K562 (cell line): Measurements from ENCODE around the gene LRMDA. TPM values are rescaled to one million over a fixed set of nuclear protein-coding genes. Genes with fewer than 3 reads are reported as not detected.

Experiments
- ATAC-seq: fragments of 200-7000 bp; cut with Tn5 transposase; 3 replicates; pipeline ENCODE4 v1.9.1; 2020; ENCODE audit warnings: moderate library complexity
- BruUV-seq: library from RNA; stranded (reverse); fragments of 400-500 nt; replicated peaks from 2 replicates; lab custom pipeline; 2021; lab: Mats Ljungman, UMichigan
- CTCF ChIA-PET: fragments of 300-600 bp; formaldehyde crosslinking; extraction: SDS; loops from one replicate; lab custom pipeline; 2021; ENCODE audit warnings: low intra/inter-chr PET ratio; lab: Yijun Ruan, JAX
- POLR2A ChIA-PET: fragments of 300-600, 350-650 bp; sonication (Branson Sonifier 250); formaldehyde crosslinking; extraction: SDS; loops from one replicate; lab custom pipeline; 2021; ENCODE audit warnings: antibody characterized with exemption, inconsistent platforms; lab: Yijun Ruan, JAX
- DNase-seq, 4 experiments: peaks; one replicate each; pipeline versions ENCODE4 v3.0.0 to v3.0.0-alpha.2; 2011 to 2018; ENCODE audit warnings: low spot score in 3 of 4, mixed read lengths in 3 of 4; ENCODE audit errors: extremely low read depth in 1 of 4
- FAIRE-seq: peaks from 2 replicates; lab custom pipeline; 2011; peaks lifted over from hg19 to GRCh38; lab: Jason Lieb, UNC
- H2AFZ ChIP-seq: 2 replicates; pipeline ENCODE4 v1.6.0; 2011; ENCODE audit warnings: low read depth, low read length, control low read depth, inconsistent platforms
- H3K27ac ChIP-seq: fragments of 200-600 bp; 3 replicates; pipeline ENCODE4 v1.8.0; 2011; ENCODE audit warnings: low read depth, mild to moderate bottlenecking, control low read depth, inconsistent platforms, low read length, moderate library complexity, mixed read lengths; ENCODE audit errors: extremely low read depth
- H3K27me3 ChIP-seq, 2 experiments: fragments of 300-600 bp in 1 of 2; 2 replicates in 1 of 2; 3 replicates in 1 of 2; pipeline versions ENCODE4 v1.6.0 to v1.8.0; 2011; ENCODE audit warnings: inconsistent platforms in 2 of 2, low read length in 2 of 2, mild to moderate bottlenecking in 1 of 2, mixed read lengths in 1 of 2, moderate library complexity in 1 of 2; ENCODE audit not compliant: control insufficient read depth in 2 of 2, insufficient read depth in 2 of 2
- H3K36me3 ChIP-seq: fragments of 300-600 bp; 3 replicates; pipeline ENCODE4 v1.8.0; 2011; ENCODE audit warnings: mild to moderate bottlenecking, low read length, inconsistent platforms; ENCODE audit not compliant: control insufficient read depth, insufficient read depth
- H3K4me1 ChIP-seq, 2 experiments: fragments of 200-600 bp in 1 of 2; replicated peaks in 1 of 2; 2 replicates in 1 of 2; 3 replicates in 1 of 2; pipeline versions ENCODE4 v1.5.1 to v1.8.0; 2011; ENCODE audit warnings: inconsistent platforms in 2 of 2, low read length in 2 of 2, mild to moderate bottlenecking in 1 of 2, mixed read lengths in 1 of 2, moderate library complexity in 1 of 2; ENCODE audit not compliant: control insufficient read depth in 2 of 2, insufficient read depth in 2 of 2
- H3K4me2 ChIP-seq: 2 replicates; pipeline ENCODE4 v1.6.1; 2011; ENCODE audit warnings: low read length, control low read depth, inconsistent platforms, mixed read lengths; ENCODE audit not compliant: insufficient read depth
- H3K4me3 ChIP-seq: fragments of 200-600 bp; sonication (generic), shearing (Covaris generic); 2 replicates; pipeline ENCODE4 v1.5.1; 2016; ENCODE audit warnings: control low read depth, inconsistent platforms
- H3K79me2 ChIP-seq: fragments of 200-600 bp; 3 replicates; pipeline ENCODE4 v1.8.0; 2011; ENCODE audit warnings: low read length, inconsistent platforms; ENCODE audit not compliant: control insufficient read depth, insufficient read depth
- H3K9ac ChIP-seq, 2 experiments: 2 replicates each; pipeline versions ENCODE4 v1.6.0 to v1.6.1; 2011; ENCODE audit warnings: low read depth in 2 of 2, low read length in 2 of 2, control low read depth in 1 of 2, inconsistent platforms in 1 of 2, mild to moderate bottlenecking in 1 of 2, mixed read lengths in 1 of 2; ENCODE audit not compliant: insufficient read depth in 1 of 2
- H3K9me1 ChIP-seq: one replicate; pipeline ENCODE4 v1.6.0; 2011; ENCODE audit warnings: inconsistent platforms, mild to moderate bottlenecking, low read length, moderate library complexity; ENCODE audit not compliant: control insufficient read depth, insufficient read depth
- H3K9me3 ChIP-seq: replicated peaks from 2 replicates; pipeline ENCODE4 v1.5.1; 2011; ENCODE audit warnings: low read depth, low read length, inconsistent platforms; ENCODE audit not compliant: control insufficient read depth, insufficient read depth
- H4K20me1 ChIP-seq: replicated peaks from 2 replicates; pipeline ENCODE4 v1.6.1; 2011; ENCODE audit warnings: low read length, inconsistent platforms, mixed read lengths; ENCODE audit not compliant: control insufficient read depth, insufficient read depth
- CCNT2 ChIP-seq: IDR thresholded peaks from 2 replicates; pipeline ENCODE4 v1.6.1; 2011; ENCODE audit warnings: borderline replicate concordance, low read depth, mild to moderate bottlenecking, moderate library complexity, mixed read lengths, low read length; ENCODE audit not compliant: insufficient read length; ENCODE audit errors: extremely low read depth
- ELF1 ChIP-seq: fragments of 200-800 bp; sonication (Bioruptor generic); IDR thresholded peaks from 2 replicates; pipeline ENCODE4 v1.6.1; 2016; ENCODE audit warnings: missing genetic modification characterization, missing compliant biosample characterization
- GATA2 ChIP-seq: sonication (generic); formaldehyde crosslinking; IDR thresholded peaks from 2 replicates; pipeline ENCODE4 v1.4.0; 2020; ENCODE audit warnings: mild to moderate bottlenecking, missing genetic modification reagents
- SIRT6 ChIP-seq: IDR thresholded peaks from one replicate; pipeline ENCODE4 v1.6.1; 2012; ENCODE audit warnings: low read depth, mild to moderate bottlenecking, control low read depth, inconsistent platforms, low read length, moderate library complexity
- SIX5 ChIP-seq, 2 experiments: IDR thresholded peaks; 2 replicates each; pipeline ENCODE4 v1.6.1; 2011; ENCODE audit warnings: low read length in 2 of 2, borderline replicate concordance in 1 of 2, low read depth in 1 of 2, mild to moderate bottlenecking in 1 of 2, moderate library complexity in 1 of 2; ENCODE audit not compliant: insufficient read depth in 1 of 2
- ZNF785 ChIP-seq: fragments of 250-450 bp; sonication (Bioruptor Pico); IDR thresholded peaks from 2 replicates; pipeline ENCODE4 v1.4.0; 2020; ENCODE audit warnings: mild to moderate bottlenecking
- WGBS: fragments of 100-300 bp; shearing (Covaris generic); methylation state at CpG from one replicate; pipeline ENCODE4 v1.1.6; 2016; ENCODE audit warnings: low coverage, mixed read lengths; ENCODE audit not compliant: insufficient coverage; ENCODE audit errors: missing lambda C conversion rate; 5-methylcytosine and 5-hydroxymethylcytosine counted together
- in situ Hi-C: fragments of 300-500 bp; cut with MboI; formaldehyde crosslinking; loops from 4 replicates; pipeline ENCODE4 v1.15.0; 2018; ENCODE audit warnings: inconsistent platforms, mixed read lengths
- intact Hi-C: fragments of 100-400 bp; cut with micrococcal nuclease; formaldehyde crosslinking; loops from 2 replicates; pipeline ENCODE4 v1.14.2; 2022
- polyA plus RNA-seq, 8 experiments: library from polyadenylated mRNA; depleted of rRNA in 4 of 8; stranded (reverse) in 5 of 8; unstranded in 3 of 8; fragments of >200 nt; fragmentation: Nextera tagmentation in 2 of 8; fragmentation: Illumina TruSeq in 1 of 8; extraction: Ambion mirVana in 2 of 8; extraction: Trizol in 1 of 8; gene quantifications; 2 replicates each; pipeline versions ENCODE4 v1.2.1 to v1.2.3, GENCODE V29; 2011 to 2014; ENCODE audit warnings: inconsistent platforms in 1 of 8, missing spikeins in 1 of 8
- total RNA-seq, 7 experiments: library from RNA; depleted of rRNA in 6 of 7; stranded (reverse); fragments of >200 nt in 6 of 7; fragmentation: Illumina TruSeq in 2 of 7; extraction: Trizol in 2 of 7; gene quantifications; 2 replicates each; pipeline versions ENCODE4 v1.2.1 to v1.2.3, GENCODE V29; 2011 to 2021; ENCODE audit warnings: low replicate concordance in 1 of 7
- TF ChIP-seq, protein P1 (sequence below): fragments of 450-650 bp; IDR thresholded peaks from 2 replicates; pipeline ENCODE4 v1.7.1; 2018; ENCODE audit warnings: mild to moderate bottlenecking, low read depth; ENCODE audit not compliant: partially characterized antibody

Gene LRMDA
- total and polyA plus RNA-seq, 9 of the 15 experiments (the other 6 are each of a cell fraction or from before 2014, with no cell fraction given), result 0.25 TPM; not detected in 8

DNA sequence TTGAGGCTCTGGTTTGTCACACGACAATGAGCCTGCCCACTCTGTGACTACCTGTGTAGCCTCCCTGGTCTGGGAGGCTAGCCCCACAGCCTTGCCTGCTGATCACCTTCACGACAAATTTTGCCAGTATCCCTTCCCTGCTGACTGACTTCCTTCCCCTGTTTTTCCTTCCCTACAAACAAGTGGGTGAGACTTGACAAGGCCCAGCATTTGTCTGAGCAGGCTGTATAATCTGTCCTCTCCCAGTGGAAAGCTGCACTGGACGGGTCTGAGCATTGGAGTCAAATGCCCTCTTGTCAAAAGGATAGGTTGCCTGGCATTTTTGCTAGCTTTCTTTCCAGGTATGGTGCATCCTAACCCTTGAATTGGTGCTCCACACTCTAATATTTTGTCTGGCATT lies 1117.7 kb downstream of the LRMDA start:
- Histone ChIP-seq H3K79me2 (no peaks in the 10 kb centered on the region), H3K27me3 (no peaks in the 10 kb centered on the region), H3K4me3 (no peak overlapping the region), H3K4me2 (no peak overlapping the region), H3K9ac (no peak overlapping the region), H3K9me3 (no peaks in the 10 kb centered on the region), H4K20me1 (no peaks in the 10 kb centered on the region), H2AFZ (no peak overlapping the region), H3K4me1 (no peaks in the 10 kb centered on the region), H3K36me3 (no peaks in the 10 kb centered on the region), H3K27ac (no peak overlapping the region), H3K9me1 (no peaks in the 10 kb centered on the region)
- POLR2A ChIA-PET, result no interaction called here
- DNase-seq (no peak), FAIRE-seq (no peak), ATAC-seq (no peak)
- intact Hi-C loops, result loop anchor here (10.0 kb wide), 2 partner anchors 436 to 1154 kb away; no protein-coding TSS in a partner anchor
- CTCF ChIA-PET, result no interaction called here
- no TSS peak for BruUV-seq
- in situ Hi-C loops, result no loop called here
- TF ChIP-seq, protein P1, sequence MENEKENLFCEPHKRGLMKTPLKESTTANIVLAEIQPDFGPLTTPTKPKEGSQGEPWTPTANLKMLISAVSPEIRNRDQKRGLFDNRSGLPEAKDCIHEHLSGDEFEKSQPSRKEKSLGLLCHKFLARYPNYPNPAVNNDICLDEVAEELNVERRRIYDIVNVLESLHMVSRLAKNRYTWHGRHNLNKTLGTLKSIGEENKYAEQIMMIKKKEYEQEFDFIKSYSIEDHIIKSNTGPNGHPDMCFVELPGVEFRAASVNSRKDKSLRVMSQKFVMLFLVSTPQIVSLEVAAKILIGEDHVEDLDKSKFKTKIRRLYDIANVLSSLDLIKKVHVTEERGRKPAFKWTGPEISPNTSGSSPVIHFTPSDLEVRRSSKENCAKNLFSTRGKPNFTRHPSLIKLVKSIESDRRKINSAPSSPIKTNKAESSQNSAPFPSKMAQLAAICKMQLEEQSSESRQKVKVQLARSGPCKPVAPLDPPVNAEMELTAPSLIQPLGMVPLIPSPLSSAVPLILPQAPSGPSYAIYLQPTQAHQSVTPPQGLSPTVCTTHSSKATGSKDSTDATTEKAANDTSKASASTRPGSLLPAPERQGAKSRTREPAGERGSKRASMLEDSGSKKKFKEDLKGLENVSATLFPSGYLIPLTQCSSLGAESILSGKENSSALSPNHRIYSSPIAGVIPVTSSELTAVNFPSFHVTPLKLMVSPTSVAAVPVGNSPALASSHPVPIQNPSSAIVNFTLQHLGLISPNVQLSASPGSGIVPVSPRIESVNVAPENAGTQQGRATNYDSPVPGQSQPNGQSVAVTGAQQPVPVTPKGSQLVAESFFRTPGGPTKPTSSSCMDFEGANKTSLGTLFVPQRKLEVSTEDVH, result no peak
- TF ChIP-seq ELF1 (no peak), CCNT2 (no peak), SIRT6 (no peak), SIX5 (IDR thresholded peaks at IDR 0.05; ENCODE audit: borderline replicate concordance in 1 of 2, insufficient read depth in 1 of 2, low read depth in 1 of 2, low read length in 2 of 2) (no peak), GATA2 (CRISPR knock-in tag) (no peak), ZNF785 (CRISPR knock-in tag) (no peak)
- WGBS, result 0% methylated on average over 3 of the region's 3 CpGs
